GM10847 (cell line): ENCODE measurements around the gene KLKB1.

Experiments used
- POLR2A ChIP-seq: IDR thresholded peaks from 2 replicates; pipeline ENCODE4 v1.6.1; 2011; ENCODE audit not compliant: insufficient read length; ENCODE audit errors: extremely low read depth

The KLKB1 gene

DNA sequence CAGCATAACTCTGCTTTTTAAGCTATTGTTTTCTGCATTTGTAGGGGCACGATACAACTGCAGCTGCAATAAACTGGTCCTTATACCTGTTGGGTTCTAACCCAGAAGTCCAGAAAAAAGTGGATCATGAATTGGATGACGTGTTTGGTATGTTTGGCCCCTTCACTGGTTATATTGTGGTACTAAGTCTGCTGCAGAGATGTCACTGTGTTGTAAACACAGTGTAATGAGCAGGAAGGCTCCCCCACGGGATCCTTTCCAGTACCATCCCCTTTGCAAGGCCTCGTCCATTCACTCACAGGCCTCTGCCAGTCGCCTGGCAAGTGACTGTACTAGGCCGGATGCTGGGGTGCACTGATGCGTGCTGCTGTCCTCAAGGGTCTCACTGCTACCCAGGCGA is 22.2 kb upstream of the KLKB1 start:
- TF ChIP-seq POLR2A, result no peak

DNA sequence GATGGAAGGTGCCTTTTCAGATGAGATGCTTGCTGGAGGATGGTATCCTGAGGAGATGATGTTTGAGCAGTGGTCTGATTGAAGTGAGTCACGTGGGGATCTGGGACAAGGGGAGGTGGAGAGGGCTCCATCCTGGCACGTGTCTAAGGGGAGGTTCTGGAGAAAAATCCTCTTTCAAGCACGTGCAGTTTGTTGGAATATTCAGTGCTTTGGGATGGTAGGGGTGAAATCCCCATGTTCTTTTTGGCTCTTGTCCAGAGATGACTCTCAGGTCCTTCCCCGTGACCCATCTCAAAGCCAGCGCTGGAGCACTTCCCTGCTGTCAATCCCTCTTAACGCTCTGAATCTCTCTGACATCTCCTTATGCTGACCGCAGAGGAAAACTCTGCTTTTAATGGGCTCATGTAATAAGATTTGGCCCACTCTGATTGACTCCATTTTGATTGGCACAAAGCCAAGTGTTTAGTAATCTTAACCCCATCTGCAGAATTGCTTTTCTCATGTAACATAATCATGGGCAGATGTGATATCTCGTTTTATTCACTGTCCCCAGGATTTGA is 10.8 kb upstream of the KLKB1 start:
- TF ChIP-seq POLR2A, result no peak

DNA sequence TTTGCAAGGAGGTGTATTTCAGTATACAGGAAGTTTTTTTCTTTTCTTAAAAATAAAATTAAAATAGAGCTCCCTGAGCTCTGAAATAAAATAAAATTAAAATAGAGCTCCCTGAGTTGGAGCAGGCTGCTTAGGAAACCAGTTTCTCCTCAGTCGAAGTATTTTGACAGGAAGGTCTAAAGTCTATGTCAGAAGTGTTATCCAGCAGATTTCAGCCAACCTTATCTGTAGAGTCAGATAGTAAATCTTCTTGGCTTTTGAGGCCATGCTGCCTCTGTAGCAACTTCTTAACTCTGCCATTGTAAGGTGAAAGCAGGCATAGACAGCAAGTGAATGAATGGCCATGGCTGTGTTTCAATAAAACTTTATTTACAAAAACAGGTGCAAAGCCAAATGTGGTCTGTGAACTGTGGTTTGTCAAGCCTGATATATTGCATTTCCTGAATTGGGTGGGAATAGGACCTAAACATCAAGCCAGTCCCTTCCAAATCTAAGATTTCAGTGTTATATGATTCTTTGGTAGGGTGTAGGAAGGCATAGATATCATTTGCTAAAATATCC is 9.5 kb upstream of the KLKB1 start:
- no peak for TF ChIP-seq POLR2A

DNA sequence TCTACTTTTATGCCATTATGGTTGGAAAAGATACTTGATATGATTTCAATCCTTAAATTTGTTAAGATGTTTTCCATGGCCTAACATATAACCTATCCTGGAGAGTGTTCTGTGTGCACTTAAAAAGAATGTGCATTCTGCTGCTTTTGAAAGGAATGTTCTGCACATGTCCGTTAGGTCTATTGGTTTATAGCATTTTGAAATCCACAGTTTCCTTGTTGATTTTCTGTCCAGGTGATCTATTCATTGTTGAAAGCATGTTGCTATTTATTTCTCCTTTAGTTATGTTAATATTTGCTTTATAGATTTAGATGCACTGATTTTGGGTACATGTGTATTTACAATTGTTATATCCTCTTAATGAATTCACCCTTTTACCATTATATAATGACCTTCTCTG is 5.7 kb upstream of the KLKB1 start:
- no peak for TF ChIP-seq POLR2A

DNA sequence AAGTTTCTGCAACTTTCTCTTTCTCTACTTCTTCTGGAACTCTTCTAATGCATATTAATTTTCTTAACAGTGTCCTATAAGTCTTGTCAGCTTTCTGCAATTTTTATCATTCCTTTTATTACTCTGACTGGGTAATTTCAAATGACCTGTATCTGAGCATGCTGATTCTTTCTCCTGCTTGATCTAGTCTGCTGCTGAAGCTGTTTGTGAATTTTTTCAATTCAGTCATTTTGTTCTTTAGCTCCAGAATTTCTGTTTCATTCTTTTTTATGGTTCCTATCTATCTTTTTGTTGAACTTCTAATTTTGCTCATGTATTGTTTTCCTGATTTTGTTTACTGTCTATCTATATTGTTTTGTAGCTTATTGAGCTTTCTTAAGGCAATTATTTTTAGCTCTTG is 1.5 kb upstream of the KLKB1 start:
- no peak for TF ChIP-seq POLR2A

DNA sequence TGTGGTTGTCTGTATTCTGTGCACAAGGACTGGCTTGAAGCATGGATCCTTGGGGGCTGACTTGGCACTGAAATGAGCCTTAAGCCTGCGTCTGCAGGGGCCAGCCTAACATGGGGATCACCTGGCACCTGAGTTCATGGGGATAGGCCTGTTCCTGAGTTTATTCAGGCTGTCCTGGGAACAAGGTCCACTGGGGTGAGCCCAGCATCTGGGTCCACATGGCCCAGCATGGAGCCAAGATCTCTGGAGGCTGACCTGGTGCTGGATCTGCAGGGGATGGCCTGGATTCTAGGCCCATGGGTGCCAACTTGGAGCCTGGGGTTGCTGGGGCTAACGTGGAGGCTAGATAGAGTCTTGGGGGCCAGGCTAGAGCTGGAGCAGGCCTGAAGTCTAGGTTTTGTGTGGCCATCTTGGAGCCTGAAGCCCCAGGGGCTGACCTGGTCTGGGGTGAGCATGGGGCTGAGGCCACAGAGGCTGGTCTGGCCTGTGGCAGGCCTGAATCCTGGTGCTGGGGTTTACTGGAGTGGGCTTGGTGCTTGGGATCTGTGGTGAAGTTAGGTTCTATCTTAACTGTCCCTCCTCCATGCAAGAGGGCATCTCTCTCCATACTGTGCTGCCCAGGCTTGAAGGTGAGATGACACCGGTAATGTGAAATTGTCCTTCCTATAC is 652 bp upstream of the KLKB1 start:
- no peak for TF ChIP-seq POLR2A

DNA sequence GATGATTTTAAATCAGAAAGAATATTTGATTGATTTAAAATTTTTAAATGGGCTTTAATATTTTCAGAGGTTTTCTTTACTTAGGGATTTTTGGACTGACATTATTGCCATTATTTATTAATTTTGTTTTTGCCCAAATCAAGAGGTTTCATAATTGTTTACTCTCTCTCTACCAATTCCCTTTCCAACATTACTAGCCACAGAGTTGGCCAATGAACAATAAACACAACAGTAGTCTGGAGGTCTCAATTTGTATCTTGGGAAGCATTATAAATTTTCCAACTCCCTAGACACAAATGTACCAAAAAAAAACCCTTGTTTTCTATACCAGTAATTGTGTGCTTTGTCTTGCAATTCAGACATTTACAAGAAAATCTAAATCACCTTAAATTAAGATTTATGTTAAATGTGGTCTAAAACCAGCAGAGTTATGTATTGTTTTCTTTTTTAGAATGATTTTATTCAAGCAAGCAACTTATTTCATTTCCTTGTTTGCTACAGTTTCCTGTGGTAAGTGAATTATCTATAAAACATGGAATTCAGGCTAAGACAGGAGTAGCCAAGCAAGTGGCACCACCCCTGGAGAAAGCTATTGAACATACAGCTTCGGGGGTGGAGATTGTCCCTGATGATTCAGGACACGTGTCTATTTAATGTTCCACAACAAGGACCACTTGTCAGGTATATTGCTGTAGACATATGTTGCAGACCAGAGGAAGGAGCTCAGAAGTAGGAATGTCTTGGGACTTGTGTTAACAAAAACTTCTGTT is 622 bp downstream of the KLKB1 start:
- TF ChIP-seq POLR2A, result no peak

DNA sequence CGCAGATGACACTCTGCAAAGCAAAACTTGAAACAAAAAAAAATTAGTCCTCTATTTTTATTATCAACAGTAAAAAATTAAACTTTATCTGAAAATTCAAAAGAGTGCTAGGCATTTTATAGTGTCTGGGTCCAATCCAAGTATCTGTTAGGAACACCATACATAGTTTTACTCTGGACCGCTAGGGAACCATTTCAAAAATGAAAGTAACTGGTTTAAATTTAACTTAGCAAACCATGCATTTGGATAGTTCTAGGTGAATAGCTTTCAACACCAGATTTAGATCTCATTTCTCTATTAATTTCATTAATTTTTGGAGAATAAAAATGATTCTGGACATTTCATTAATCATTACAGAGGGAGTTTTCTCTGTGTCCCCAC is 1.2 kb downstream of the KLKB1 start:
- TF ChIP-seq POLR2A, result no peak

DNA sequence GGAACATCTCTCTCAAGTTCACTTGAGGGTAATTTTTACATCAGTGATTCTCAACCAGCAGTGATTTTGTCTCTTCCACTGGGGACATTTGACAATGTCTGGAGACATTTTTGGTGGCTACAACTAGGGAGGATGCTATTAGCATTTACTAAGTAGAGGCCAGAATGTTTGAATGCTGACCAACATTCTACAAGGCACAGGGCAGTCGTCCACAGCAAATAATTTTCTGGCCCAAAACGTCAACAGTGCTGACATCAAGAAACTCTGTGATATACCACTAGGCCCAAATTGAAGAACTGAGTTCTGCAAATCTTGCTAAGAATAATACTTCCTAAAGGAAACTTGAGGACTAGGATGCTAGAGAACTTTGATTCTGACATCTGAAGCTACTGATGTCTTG is 7.1 kb downstream of the KLKB1 start:
- no peak for TF ChIP-seq POLR2A

DNA sequence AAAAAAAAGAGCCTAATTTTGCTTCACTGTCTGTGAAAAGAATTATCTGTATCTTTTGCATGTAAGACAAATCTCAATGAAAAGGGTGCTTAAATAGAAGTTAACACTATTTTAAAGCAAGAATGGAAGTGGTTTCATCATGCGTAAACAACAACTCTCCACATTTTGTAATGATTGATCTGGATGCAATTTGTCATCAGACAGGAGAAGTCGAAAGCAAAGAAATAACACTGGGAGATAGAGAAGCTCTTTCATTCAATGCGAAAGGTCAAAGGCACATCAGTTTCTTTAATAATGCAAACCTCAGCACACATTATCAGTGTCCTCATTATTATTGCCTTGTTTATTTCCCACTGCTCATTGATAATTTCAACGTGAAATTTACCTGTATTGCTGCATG is 8.8 kb downstream of the KLKB1 start:
- no peak for TF ChIP-seq POLR2A

DNA sequence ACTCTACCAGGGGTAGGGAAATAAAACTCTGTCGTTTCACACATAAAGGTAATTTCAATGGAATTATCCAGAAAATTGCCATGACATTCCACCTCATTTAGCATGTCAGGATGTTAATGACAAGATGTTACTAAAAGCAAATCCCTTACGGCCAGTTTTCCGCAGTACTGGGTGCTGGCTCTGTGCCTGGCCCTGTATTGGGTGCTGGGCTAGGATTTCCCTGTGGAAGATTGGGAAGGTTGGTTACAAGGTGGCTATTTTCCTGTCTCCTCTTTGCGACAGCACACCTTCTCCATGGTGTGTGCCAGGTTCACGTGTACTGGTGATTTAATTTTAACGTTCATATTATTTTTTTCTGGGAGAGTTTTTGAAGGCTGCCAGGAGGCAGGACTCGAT is 13.1 kb downstream of the KLKB1 start:
- TF ChIP-seq POLR2A, result no peak

DNA sequence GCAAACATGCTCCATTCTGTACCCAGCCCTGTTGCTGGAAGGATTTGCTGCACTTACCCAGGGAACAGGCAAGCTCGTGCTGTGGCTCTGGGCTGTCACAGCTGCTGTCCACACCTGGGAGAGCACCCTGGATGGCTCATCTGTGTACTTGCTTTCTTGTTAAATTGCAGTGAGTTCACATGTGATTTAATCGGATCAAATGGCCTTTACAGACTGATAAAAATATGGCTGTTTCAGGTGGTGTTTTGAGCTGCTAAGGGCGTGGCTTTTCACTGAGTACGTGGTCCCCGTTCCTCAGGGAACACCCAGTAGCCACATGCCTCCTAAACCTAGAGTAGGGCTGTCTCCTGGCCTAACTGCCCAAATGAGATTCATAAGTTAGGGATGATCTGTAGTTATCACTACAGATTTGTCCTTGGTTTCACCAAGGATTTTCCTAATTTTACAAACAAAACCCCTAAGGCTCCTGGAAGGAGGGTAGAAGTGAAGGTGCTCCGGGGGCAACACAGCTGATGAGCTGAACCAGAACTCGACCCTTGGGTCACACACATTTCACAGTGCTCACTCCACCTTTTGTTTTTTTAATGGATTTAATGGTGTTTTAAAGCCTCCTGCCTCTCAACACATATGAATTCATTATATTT is 13.7 kb downstream of the KLKB1 start:
- no peak for TF ChIP-seq POLR2A

DNA sequence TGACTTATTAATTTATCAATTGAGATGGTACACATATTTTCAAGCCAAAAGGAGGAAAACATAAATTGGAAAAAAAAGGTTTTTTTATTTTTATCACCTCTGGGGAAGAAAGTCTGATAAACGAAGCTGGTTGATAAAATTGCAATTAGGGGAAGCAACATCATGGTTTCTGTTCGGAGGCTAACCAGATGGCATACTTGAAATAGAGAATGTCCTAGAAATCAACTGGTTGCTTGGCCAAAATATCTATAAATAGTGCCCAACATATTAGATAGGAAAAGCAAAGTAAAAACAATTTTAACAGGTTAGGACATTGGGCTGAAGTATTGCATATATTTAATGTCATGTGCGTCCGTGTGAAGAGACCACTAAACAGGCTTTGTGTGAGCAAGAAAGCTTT is 14.3 kb downstream of the KLKB1 start:
- TF ChIP-seq POLR2A, result no peak

DNA sequence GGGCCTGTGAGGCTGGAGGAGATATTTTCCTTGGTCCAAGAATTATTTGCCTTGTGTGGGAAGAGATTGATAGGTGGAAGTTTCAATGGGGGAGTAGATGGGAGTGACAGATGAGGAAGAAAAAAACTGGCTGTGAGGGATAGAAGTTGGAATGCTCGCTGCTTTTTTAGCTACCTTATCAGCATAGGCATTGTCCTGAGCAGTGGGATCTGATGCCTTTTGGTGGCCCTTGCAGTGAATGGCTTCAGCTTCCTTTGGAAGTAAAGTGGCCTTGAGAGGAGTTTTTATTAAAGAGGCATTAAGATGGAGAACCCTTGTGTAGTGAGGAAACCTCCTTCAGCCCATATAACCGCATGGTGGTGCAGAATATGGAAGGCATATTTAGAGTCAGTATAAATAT is 16.0 kb downstream of the KLKB1 start:
- TF ChIP-seq POLR2A, result no peak

DNA sequence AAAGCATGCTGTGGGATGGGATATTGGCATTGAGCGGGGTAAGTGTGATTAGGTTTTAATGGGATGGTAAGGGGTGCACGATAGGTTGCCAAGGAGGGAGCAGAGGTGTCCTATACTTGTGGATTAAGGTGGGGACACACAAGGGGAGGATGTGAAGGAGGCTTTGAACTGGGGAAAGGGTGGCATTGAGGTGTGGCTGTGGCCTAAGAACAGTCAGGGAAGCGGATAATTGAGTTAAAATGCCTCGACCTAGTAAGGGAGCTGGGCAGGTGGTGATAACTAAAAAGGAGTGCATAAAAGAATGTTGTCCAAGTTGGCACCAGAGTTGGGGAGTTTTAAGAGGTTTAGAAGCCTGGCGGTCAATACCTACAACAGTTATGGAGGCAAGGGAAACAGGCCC is 17.5 kb downstream of the KLKB1 start:
- TF ChIP-seq POLR2A, result no peak

DNA sequence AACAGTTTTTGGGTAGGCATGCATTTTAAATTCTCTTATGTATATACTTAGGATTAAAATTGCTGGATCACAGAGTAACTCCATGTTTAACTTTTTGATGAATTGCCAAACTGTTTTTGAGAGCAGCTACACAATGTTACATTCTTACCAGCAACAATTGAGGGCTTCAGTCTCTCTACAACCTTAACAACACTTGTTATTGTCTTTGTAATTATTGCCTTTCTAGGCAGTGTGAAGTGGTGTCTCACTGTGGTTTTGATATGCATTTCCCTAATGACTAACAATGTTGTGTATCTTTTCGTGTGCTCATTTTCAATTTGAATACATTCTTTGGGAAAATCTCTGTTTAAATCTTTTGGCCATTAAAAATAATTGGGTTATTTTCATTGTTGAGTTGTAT is 21.3 kb downstream of the KLKB1 start:
- TF ChIP-seq POLR2A, result no peak
